ENCODE results near the gene BUB1B. TPM values are rescaled to one million over a fixed set of nuclear protein-coding genes. Genes with fewer than 3 reads are reported as not detected.
"Not testable (repeated sequence)": the region's sequence is repeated elsewhere in the genome, so short reads cannot be mapped to it uniquely, and the experiment has no call there.

BUB1B gene
- polyA plus RNA-seq, 1 donor from 2014 or later: 50.0 TPM

DNA sequence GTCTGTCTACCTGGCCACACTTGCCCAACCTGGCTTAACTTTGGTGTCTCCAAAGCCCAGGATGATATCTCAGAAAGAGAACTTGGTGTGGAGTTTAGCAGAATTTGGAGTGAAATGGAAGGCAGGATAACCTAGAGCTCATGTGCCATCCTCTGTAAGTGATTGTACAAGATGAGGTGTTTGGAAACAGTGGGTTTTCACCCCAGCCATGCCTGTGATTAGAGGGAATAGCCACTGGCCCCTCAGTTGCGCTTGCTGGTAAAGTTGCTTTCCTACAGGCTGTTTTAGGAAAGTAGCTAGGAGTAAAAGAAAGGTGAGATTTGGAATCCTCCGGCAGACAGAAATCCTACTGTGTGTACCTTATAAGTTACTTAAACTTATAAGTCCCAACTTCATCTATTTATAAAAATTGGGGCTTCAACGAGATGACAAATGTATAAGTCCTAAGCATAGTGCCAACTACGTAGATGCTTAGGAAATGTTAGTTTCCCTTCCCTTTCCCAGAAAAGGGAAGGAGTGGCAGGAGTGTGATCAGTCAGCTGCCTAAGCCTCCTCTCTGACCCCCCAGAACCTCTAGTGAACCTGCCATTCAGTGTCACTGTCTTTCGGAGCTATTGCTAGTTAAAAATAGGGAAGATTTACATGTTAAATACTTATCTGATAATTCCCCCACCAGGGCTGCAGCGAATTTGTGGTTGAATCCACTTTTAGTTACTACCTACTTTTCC is 38.8 kb upstream of the BUB1B start:
- Histone ChIP-seq H3K9me3 (ENCODE audit: low read length) (no peaks in the 10 kb centered on the region), H2AFZ (ENCODE audit: low read depth, low read length) (no peak overlapping the region), H3F3A (ENCODE audit: insufficient read depth, low read length, poor library complexity, severe bottlenecking) (no peaks in the 10 kb centered on the region), H3K27ac (ENCODE audit: low read length) (no peak overlapping the region), H3K36me3 (ENCODE audit: insufficient read depth, low read length) (no peaks in the 10 kb centered on the region), H3K9ac (ENCODE audit: low read length) (no peak overlapping the region), H4K20me1 (ENCODE audit: insufficient read depth) (no peaks in the 10 kb centered on the region), H3K4me3 (ENCODE audit: low read length) (no peak overlapping the region), H3K27me3 (ENCODE audit: insufficient read depth, low read depth, low read length) (no peaks in the 10 kb centered on the region), H3K9me2 (ENCODE audit: insufficient read depth, low read length) (no peaks in the 10 kb centered on the region), H3K79me2 (replicated peaks; ENCODE audit: insufficient read depth, low read length) (no peaks in the 10 kb centered on the region), H3K4me2 (ENCODE audit: low read length) (no peak overlapping the region)
- TF ChIP-seq POLR2AphosphoS5 (IDR thresholded peaks at IDR 0.05): no peak
- no peak for TF ChIP-seq SMC3 (conservative IDR thresholded peaks at IDR 0.05; ENCODE audit: poor library complexity)
- TF ChIP-seq MXI1 (conservative IDR thresholded peaks at IDR 0.05; ENCODE audit: poor library complexity, severe bottlenecking): no peak
- no peak for TF ChIP-seq TAF1 (IDR thresholded peaks at IDR 0.05; ENCODE audit: low read depth)
- TF ChIP-seq CTCF (IDR thresholded peaks at IDR 0.05; ENCODE audit: poor library complexity, severe bottlenecking): no peak
- TF ChIP-seq EP300 (conservative IDR thresholded peaks at IDR 0.05; ENCODE audit: poor library complexity, severe bottlenecking): no peak
- TF ChIP-seq RAD21 (conservative IDR thresholded peaks at IDR 0.05): no peak
- TF ChIP-seq REST (IDR thresholded peaks at IDR 0.05; ENCODE audit: borderline replicate concordance): no peak
- TF ChIP-seq EZH2 (IDR thresholded peaks at IDR 0.05; ENCODE audit: borderline replicate concordance, insufficient read depth, low read length, poor library complexity, severe bottlenecking): no peak

GRCh38 chr15:40122989-40123388 is 37.9 kb upstream of the BUB1B start:
- not testable (repeated sequence) for H2AFZ ChIP-seq (ENCODE audit: low read depth, low read length); H3K27me3 ChIP-seq (ENCODE audit: insufficient read depth, low read depth, low read length); H3K36me3 ChIP-seq (ENCODE audit: insufficient read depth, low read length); H3K9me3 ChIP-seq (ENCODE audit: low read length); H3K4me2 ChIP-seq (ENCODE audit: low read length); H3K27ac ChIP-seq (ENCODE audit: low read length); H3F3A ChIP-seq (ENCODE audit: insufficient read depth, low read length, poor library complexity, severe bottlenecking); H3K4me3 ChIP-seq (ENCODE audit: low read length); H3K79me2 ChIP-seq (replicated peaks; ENCODE audit: insufficient read depth, low read length); H4K20me1 ChIP-seq (ENCODE audit: insufficient read depth); H3K9ac ChIP-seq (ENCODE audit: low read length); H3K9me2 ChIP-seq (ENCODE audit: insufficient read depth, low read length)

DNA sequence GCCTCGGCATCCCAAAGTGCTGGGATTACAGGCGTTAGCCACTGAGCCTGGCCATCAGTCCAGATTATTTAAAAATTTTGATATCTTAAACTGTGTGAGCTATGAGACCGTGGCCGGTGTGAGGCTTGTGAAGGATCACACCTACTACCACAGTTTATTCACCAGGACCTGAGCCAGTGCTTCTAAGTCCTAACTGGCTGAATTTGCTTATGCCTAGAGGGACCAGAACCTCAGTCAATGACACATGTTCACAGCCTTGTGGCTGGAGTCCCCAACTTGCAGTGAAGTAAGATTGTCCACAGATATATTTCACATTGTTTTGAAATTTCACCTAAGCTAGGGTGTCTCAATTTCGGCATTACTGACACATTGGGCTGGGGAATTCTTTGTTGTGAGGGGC is 37.0 kb upstream of the BUB1B start:
- H3F3A ChIP-seq (ENCODE audit: insufficient read depth, low read length, poor library complexity, severe bottlenecking); H3K9me2 ChIP-seq (ENCODE audit: insufficient read depth, low read length); H3K9ac ChIP-seq (ENCODE audit: low read length); H3K9me3 ChIP-seq (ENCODE audit: low read length); H3K27me3 ChIP-seq (ENCODE audit: insufficient read depth, low read depth, low read length); H3K79me2 ChIP-seq (replicated peaks; ENCODE audit: insufficient read depth, low read length); H4K20me1 ChIP-seq (ENCODE audit: insufficient read depth); H3K27ac ChIP-seq (ENCODE audit: low read length); H2AFZ ChIP-seq (ENCODE audit: low read depth, low read length); H3K36me3 ChIP-seq (ENCODE audit: insufficient read depth, low read length); H3K4me3 ChIP-seq (ENCODE audit: low read length); H3K4me2 ChIP-seq (ENCODE audit: low read length): not testable (repeated sequence)

DNA sequence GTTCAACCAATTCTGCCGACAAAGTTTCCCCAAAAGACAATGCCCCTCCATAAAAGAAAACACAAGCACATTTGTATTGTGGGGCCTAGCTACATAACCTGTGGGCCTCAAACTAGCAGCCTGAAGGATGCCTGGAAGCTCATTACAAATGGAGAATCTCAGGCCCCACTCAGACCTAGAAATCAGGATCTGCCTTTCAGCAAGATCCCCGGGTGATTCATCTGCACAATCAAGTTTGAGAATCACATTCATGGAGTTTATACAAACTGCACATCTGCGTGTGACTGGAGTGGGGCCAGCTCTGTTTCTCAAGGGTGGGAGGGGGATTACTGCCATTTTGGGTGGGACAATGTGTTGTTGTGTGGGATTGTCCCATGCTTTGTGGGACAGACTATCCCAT is 36.5 kb upstream of the BUB1B start:
- not testable (repeated sequence) for H3K79me2 ChIP-seq (replicated peaks; ENCODE audit: insufficient read depth, low read length); H3F3A ChIP-seq (ENCODE audit: insufficient read depth, low read length, poor library complexity, severe bottlenecking); H3K27me3 ChIP-seq (ENCODE audit: insufficient read depth, low read depth, low read length); H3K27ac ChIP-seq (ENCODE audit: low read length); H3K9me2 ChIP-seq (ENCODE audit: insufficient read depth, low read length); H2AFZ ChIP-seq (ENCODE audit: low read depth, low read length); H4K20me1 ChIP-seq (ENCODE audit: insufficient read depth); H3K36me3 ChIP-seq (ENCODE audit: insufficient read depth, low read length); H3K4me3 ChIP-seq (ENCODE audit: low read length); H3K9ac ChIP-seq (ENCODE audit: low read length); H3K9me3 ChIP-seq (ENCODE audit: low read length); H3K4me2 ChIP-seq (ENCODE audit: low read length)

DNA sequence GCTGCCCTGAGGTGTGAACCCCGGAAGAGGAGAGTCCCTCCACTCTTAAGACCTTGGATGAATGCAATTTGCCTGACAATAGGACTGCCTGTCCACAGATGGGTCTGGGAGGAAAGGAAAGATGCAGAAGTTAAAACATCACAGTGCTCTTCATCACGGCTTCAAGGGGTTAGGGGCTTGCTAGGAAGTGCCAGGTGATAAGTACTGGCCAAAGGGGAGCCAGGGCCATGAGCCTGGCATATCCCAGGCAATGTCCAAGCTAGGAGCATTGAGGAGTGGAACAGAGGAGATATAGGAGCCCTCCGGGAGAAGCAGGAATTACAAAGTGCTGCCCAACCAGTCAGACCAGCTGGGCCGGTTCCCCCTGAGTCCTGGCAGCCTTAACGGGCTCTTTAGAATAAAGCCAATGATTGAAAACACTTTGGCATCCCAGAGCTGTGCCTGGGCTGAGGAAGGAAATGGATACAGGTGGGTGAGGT is 36.0 kb upstream of the BUB1B start:
- H3K9me2 ChIP-seq (ENCODE audit: insufficient read depth, low read length); H3K4me2 ChIP-seq (ENCODE audit: low read length); H3K4me3 ChIP-seq (ENCODE audit: low read length); H3K27me3 ChIP-seq (ENCODE audit: insufficient read depth, low read depth, low read length); H3K9me3 ChIP-seq (ENCODE audit: low read length); H4K20me1 ChIP-seq (ENCODE audit: insufficient read depth); H3K27ac ChIP-seq (ENCODE audit: low read length); H3K36me3 ChIP-seq (ENCODE audit: insufficient read depth, low read length); H3K9ac ChIP-seq (ENCODE audit: low read length); H2AFZ ChIP-seq (ENCODE audit: low read depth, low read length); H3F3A ChIP-seq (ENCODE audit: insufficient read depth, low read length, poor library complexity, severe bottlenecking); H3K79me2 ChIP-seq (replicated peaks; ENCODE audit: insufficient read depth, low read length): not testable (repeated sequence)
